K562 (cell line): Measurements from ENCODE around the gene PDE8A. TPM values are rescaled to one million over a fixed set of nuclear protein-coding genes. Genes with fewer than 3 reads are reported as not detected.
A peak's percentile ranks its signal among the peaks of the same experiment; 100 is the strongest.
"Not testable (repeated sequence)": the region's sequence is repeated elsewhere in the genome, so short reads cannot be mapped to it uniquely, and the experiment has no call there.

Source experiments
- ATAC-seq: fragments of 200-7000 bp; cut with Tn5 transposase; 3 replicates; pipeline ENCODE4 v1.9.1; 2020; ENCODE audit warnings: moderate library complexity
- BruUV-seq: library from RNA; stranded (reverse); fragments of 400-500 nt; replicated peaks from 2 replicates; lab custom pipeline; 2021; lab: Mats Ljungman, UMichigan
- CTCF ChIA-PET: fragments of 300-600 bp; formaldehyde crosslinking; extraction: SDS; loops from one replicate; lab custom pipeline; 2021; ENCODE audit warnings: low intra/inter-chr PET ratio; lab: Yijun Ruan, JAX
- POLR2A ChIA-PET: fragments of 300-600, 350-650 bp; sonication (Branson Sonifier 250); formaldehyde crosslinking; extraction: SDS; loops from one replicate; lab custom pipeline; 2021; ENCODE audit warnings: antibody characterized with exemption, inconsistent platforms; lab: Yijun Ruan, JAX
- DNase-seq, 4 experiments: peaks; one replicate each; pipeline versions ENCODE4 v3.0.0 to v3.0.0-alpha.2; 2011 to 2018; ENCODE audit warnings: low spot score in 3 of 4, mixed read lengths in 3 of 4; ENCODE audit errors: extremely low read depth in 1 of 4
- FAIRE-seq: peaks from 2 replicates; lab custom pipeline; 2011; peaks lifted over from hg19 to GRCh38; lab: Jason Lieb, UNC
- H2AFZ ChIP-seq: 2 replicates; pipeline ENCODE4 v1.6.0; 2011; ENCODE audit warnings: low read depth, low read length, control low read depth, inconsistent platforms
- H3K27ac ChIP-seq: fragments of 200-600 bp; 3 replicates; pipeline ENCODE4 v1.8.0; 2011; ENCODE audit warnings: low read depth, mild to moderate bottlenecking, control low read depth, inconsistent platforms, low read length, moderate library complexity, mixed read lengths; ENCODE audit errors: extremely low read depth
- H3K27me3 ChIP-seq, 2 experiments: fragments of 300-600 bp in 1 of 2; 2 replicates in 1 of 2; 3 replicates in 1 of 2; pipeline versions ENCODE4 v1.6.0 to v1.8.0; 2011; ENCODE audit warnings: inconsistent platforms in 2 of 2, low read length in 2 of 2, mild to moderate bottlenecking in 1 of 2, mixed read lengths in 1 of 2, moderate library complexity in 1 of 2; ENCODE audit not compliant: control insufficient read depth in 2 of 2, insufficient read depth in 2 of 2
- H3K36me3 ChIP-seq: fragments of 300-600 bp; 3 replicates; pipeline ENCODE4 v1.8.0; 2011; ENCODE audit warnings: mild to moderate bottlenecking, low read length, inconsistent platforms; ENCODE audit not compliant: control insufficient read depth, insufficient read depth
- H3K4me1 ChIP-seq, 2 experiments: fragments of 200-600 bp in 1 of 2; replicated peaks in 1 of 2; 2 replicates in 1 of 2; 3 replicates in 1 of 2; pipeline versions ENCODE4 v1.5.1 to v1.8.0; 2011; ENCODE audit warnings: inconsistent platforms in 2 of 2, low read length in 2 of 2, mild to moderate bottlenecking in 1 of 2, mixed read lengths in 1 of 2, moderate library complexity in 1 of 2; ENCODE audit not compliant: control insufficient read depth in 2 of 2, insufficient read depth in 2 of 2
- H3K4me2 ChIP-seq: 2 replicates; pipeline ENCODE4 v1.6.1; 2011; ENCODE audit warnings: low read length, control low read depth, inconsistent platforms, mixed read lengths; ENCODE audit not compliant: insufficient read depth
- H3K4me3 ChIP-seq: fragments of 200-600 bp; sonication (generic), shearing (Covaris generic); 2 replicates; pipeline ENCODE4 v1.5.1; 2016; ENCODE audit warnings: control low read depth, inconsistent platforms
- H3K79me2 ChIP-seq: fragments of 200-600 bp; 3 replicates; pipeline ENCODE4 v1.8.0; 2011; ENCODE audit warnings: low read length, inconsistent platforms; ENCODE audit not compliant: control insufficient read depth, insufficient read depth
- H3K9ac ChIP-seq, 2 experiments: 2 replicates each; pipeline versions ENCODE4 v1.6.0 to v1.6.1; 2011; ENCODE audit warnings: low read depth in 2 of 2, low read length in 2 of 2, control low read depth in 1 of 2, inconsistent platforms in 1 of 2, mild to moderate bottlenecking in 1 of 2, mixed read lengths in 1 of 2; ENCODE audit not compliant: insufficient read depth in 1 of 2
- H3K9me1 ChIP-seq: one replicate; pipeline ENCODE4 v1.6.0; 2011; ENCODE audit warnings: inconsistent platforms, mild to moderate bottlenecking, low read length, moderate library complexity; ENCODE audit not compliant: control insufficient read depth, insufficient read depth
- H3K9me3 ChIP-seq: replicated peaks from 2 replicates; pipeline ENCODE4 v1.5.1; 2011; ENCODE audit warnings: low read depth, low read length, inconsistent platforms; ENCODE audit not compliant: control insufficient read depth, insufficient read depth
- H4K20me1 ChIP-seq: replicated peaks from 2 replicates; pipeline ENCODE4 v1.6.1; 2011; ENCODE audit warnings: low read length, inconsistent platforms, mixed read lengths; ENCODE audit not compliant: control insufficient read depth, insufficient read depth
- DMBX1 ChIP-seq: fragments of 250-450 bp; sonication (Bioruptor Pico); IDR thresholded peaks from 2 replicates; pipeline ENCODE4 v1.8.0; 2022; ENCODE audit warnings: inconsistent platforms, mild to moderate bottlenecking, moderate library complexity, borderline replicate concordance
- FOXA1 ChIP-seq: fragments of 450-650 bp; IDR thresholded peaks from 2 replicates; pipeline ENCODE4 v1.6.1; 2016; ENCODE audit warnings: mild to moderate bottlenecking, borderline replicate concordance
- KDM5B ChIP-seq: fragments of 200-600 bp; sonication (generic); IDR thresholded peaks from 2 replicates; pipeline ENCODE4 v1.6.1; 2012; ENCODE audit warnings: low read depth, mild to moderate bottlenecking, moderate library complexity, low read length, control low read depth, inconsistent platforms; ENCODE audit not compliant: insufficient replicate concordance
- ZNF133 ChIP-seq: fragments of 250-450 bp; sonication (Bioruptor Pico); IDR thresholded peaks from 2 replicates; pipeline ENCODE4 v1.4.0; 2020; ENCODE audit warnings: mild to moderate bottlenecking
- WGBS: fragments of 100-300 bp; shearing (Covaris generic); methylation state at CpG from one replicate; pipeline ENCODE4 v1.1.6; 2016; ENCODE audit warnings: low coverage, mixed read lengths; ENCODE audit not compliant: insufficient coverage; ENCODE audit errors: missing lambda C conversion rate; 5-methylcytosine and 5-hydroxymethylcytosine counted together
- in situ Hi-C: fragments of 300-500 bp; cut with MboI; formaldehyde crosslinking; loops from 4 replicates; pipeline ENCODE4 v1.15.0; 2018; ENCODE audit warnings: inconsistent platforms, mixed read lengths
- intact Hi-C: fragments of 100-400 bp; cut with micrococcal nuclease; formaldehyde crosslinking; loops from 2 replicates; pipeline ENCODE4 v1.14.2; 2022
- polyA plus RNA-seq, 8 experiments: library from polyadenylated mRNA; depleted of rRNA in 4 of 8; stranded (reverse) in 5 of 8; unstranded in 3 of 8; fragments of >200 nt; fragmentation: Nextera tagmentation in 2 of 8; fragmentation: Illumina TruSeq in 1 of 8; extraction: Ambion mirVana in 2 of 8; extraction: Trizol in 1 of 8; gene quantifications; 2 replicates each; pipeline versions ENCODE4 v1.2.1 to v1.2.3, GENCODE V29; 2011 to 2014; ENCODE audit warnings: inconsistent platforms in 1 of 8, missing spikeins in 1 of 8
- total RNA-seq, 7 experiments: library from RNA; depleted of rRNA in 6 of 7; stranded (reverse); fragments of >200 nt in 6 of 7; fragmentation: Illumina TruSeq in 2 of 7; extraction: Trizol in 2 of 7; gene quantifications; 2 replicates each; pipeline versions ENCODE4 v1.2.1 to v1.2.3, GENCODE V29; 2011 to 2021; ENCODE audit warnings: low replicate concordance in 1 of 7

PDE8A gene
- total and polyA plus RNA-seq, 9 of the 15 experiments (the other 6 are each of a cell fraction or from before 2014, with no cell fraction given) = 5.9 to 40.3 (median 19.8) TPM

DNA sequence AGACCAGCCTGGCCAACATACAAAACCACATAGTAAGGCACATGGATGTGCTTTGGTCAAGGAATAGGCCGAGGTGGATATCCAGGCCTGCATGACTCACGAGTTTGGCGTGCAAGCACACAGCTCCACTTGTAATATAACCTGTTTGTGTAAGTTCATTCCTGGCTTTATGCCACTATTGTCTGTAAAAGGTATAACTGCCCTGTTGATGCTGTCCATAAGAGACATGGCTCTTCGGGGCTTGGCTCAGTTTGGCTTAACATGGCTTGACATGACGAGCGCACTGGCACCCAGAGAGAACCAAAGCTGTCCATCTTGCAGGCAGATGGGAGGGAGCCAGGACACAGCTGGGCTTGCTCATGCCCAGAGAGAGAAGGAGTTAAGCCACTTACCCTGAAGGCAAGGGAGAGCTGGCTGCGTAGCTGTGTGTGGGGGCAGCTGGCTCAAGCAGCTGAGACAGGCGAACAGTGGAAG, 195.4 kb downstream of the PDE8A start:
- peak; percentile 46 for FAIRE-seq
- in situ Hi-C loops = loop anchor here (10.0 kb wide), 1 partner anchor 118 kb away; no protein-coding TSS in a partner anchor
- not testable (repeated sequence) for H3K9ac ChIP-seq

GRCh38 chr15:85178308-85178707, 196.7 kb downstream of the PDE8A start:
- Histone ChIP-seq H3K9ac (no peak overlapping the region), H4K20me1 (no peaks in the 10 kb centered on the region), H3K4me3 (no peak overlapping the region), H3K4me2 (no peak overlapping the region), H3K9me1 (no peaks in the 10 kb centered on the region), H2AFZ (peak overlapping the region; percentile 34; the same call in 1 of the 2 replicates), H3K9me3 (no peaks in the 10 kb centered on the region), H3K79me2 (no peaks in the 10 kb centered on the region), H3K27ac (no peak overlapping the region), H3K4me1 (peaks cover 0 to 4% of the 10 kb centered on the region in 2 experiments; a peak in 2 of 5 replicates), H3K36me3 (no peaks in the 10 kb centered on the region), H3K27me3 (no peaks in the 10 kb centered on the region)
- DNase-seq = no peak
- intact Hi-C loops (no loop called here), in situ Hi-C loops (loop anchor here (10.0 kb wide), 1 partner anchor 116 kb away; no protein-coding TSS in a partner anchor)
- BruUV-seq = no TSS peak
- no peak for TF ChIP-seq ZNF133 (CRISPR knock-in tag)
- TF ChIP-seq KDM5B = no peak
- TF ChIP-seq FOXA1 = no peak
- ATAC-seq = no peak
- ChIA-PET CTCF (no interaction called here), POLR2A (interaction anchor here (0.6 kb wide), 1 partner anchor 19 kb away, joined by 4 read pairs; no protein-coding TSS in a partner anchor)
- 94% methylated on average over 4 of the region's 4 CpGs for WGBS
- FAIRE-seq = no peak

More for the DNA sequence above, 195.4 kb downstream of the PDE8A start:
- ATAC-seq, BruUV-seq, H3K79me2 ChIP-seq, H4K20me1 ChIP-seq, POLR2A ChIA-PET, H3K4me2 ChIP-seq, H3K4me3 ChIP-seq, H3K27me3 ChIP-seq, H3K4me1 ChIP-seq, CTCF ChIA-PET, H3K27ac ChIP-seq, H3K9me1 ChIP-seq, H3K36me3 ChIP-seq, DNase-seq, intact Hi-C loops, H3K9me3 ChIP-seq: not testable (repeated sequence)
- WGBS = 62% methylated on average over 8 of the region's 8 CpGs
- 0 out of 2 replicates have a peak, but pooled peaks have one; percentile 26 for TF ChIP-seq DMBX1 (CRISPR knock-in tag)
- peak overlapping the region; percentile 63 for H2AFZ ChIP-seq
